Neutrophil (primary cell): ENCODE results near the gene PCSK6.

Experiments used
- H3K27ac ChIP-seq: fragments of 200-600 bp; sonication (generic); 2 replicates; pipeline ENCODE4 v1.5.1; 2016; ENCODE audit warnings: mild to moderate bottlenecking, moderate library complexity
- H3K27me3 ChIP-seq: fragments of 200-600 bp; sonication (generic); 2 replicates; pipeline ENCODE4 v1.6.0; 2016; ENCODE audit warnings: mild to moderate bottlenecking
- H3K36me3 ChIP-seq: fragments of 200-600 bp; sonication (generic); 2 replicates; pipeline ENCODE4 v1.5.1; 2017
- H3K4me1 ChIP-seq, 2 experiments: fragments of 200-600 bp in 1 of 2; sonication (generic) in 1 of 2; 1 replicate in 1 of 2; 2 replicates in 1 of 2; pipeline versions ENCODE4 v1.5.1 to v1.6.1; 2013 to 2016; ENCODE audit warnings: low read depth in 1 of 2, low read length in 1 of 2, mild to moderate bottlenecking in 1 of 2, moderate library complexity in 1 of 2; ENCODE audit not compliant: control insufficient read depth in 1 of 2, insufficient read depth in 1 of 2
- H3K4me3 ChIP-seq, 2 experiments: fragments of 200-600 bp in 1 of 2; sonication (generic) in 1 of 2; 1 replicate in 1 of 2; 2 replicates in 1 of 2; pipeline ENCODE4 v1.5.1; 2013 to 2016; ENCODE audit warnings: low read depth in 1 of 2, low read length in 1 of 2, mild to moderate bottlenecking in 1 of 2, moderate library complexity in 1 of 2
- H3K9me3 ChIP-seq: fragments of 200-600 bp; sonication (generic); 2 replicates; pipeline ENCODE4 v1.5.1; 2016
- TF ChIP-seq, protein P1 (sequence below): fragments of 200-600 bp; sonication (generic); IDR thresholded peaks from 2 replicates; pipeline ENCODE4 v1.5.1; 2016; ENCODE audit warnings: antibody characterized with exemption

PCSK6 gene

DNA sequence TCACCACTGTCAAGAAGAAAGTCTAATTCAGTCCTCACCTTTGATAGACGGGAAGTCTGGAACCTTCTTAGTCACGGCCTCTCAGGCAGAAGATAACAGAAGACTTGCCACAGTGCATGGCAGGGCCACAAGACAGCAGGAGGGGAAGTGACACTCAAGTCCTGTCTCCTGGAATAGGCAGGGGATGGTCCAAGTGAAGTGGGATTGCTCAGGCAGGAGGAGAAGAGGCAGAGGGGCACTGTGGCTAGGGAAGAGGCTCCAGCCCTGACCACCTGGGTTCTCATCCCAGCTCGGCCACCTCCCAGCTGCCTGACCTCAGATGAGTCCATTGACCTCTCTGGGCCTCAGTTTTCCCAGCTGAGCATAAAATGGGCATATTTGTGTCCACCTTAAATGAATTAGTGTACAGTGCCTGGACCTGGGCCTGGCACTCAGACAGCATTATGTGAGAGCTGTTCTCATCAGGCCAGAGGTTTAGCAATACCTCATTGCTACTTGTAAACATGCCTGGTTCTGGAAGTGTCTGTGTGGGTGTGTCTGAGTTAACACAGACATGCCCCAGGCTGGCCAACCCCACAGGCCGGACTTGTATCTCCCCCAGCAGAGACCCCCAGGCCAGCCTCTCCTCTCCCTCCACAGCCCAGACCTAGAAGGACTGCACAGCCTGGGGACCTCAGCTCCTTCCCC, 11.5 kb upstream of the PCSK6 start:
- TF ChIP-seq, protein P1, sequence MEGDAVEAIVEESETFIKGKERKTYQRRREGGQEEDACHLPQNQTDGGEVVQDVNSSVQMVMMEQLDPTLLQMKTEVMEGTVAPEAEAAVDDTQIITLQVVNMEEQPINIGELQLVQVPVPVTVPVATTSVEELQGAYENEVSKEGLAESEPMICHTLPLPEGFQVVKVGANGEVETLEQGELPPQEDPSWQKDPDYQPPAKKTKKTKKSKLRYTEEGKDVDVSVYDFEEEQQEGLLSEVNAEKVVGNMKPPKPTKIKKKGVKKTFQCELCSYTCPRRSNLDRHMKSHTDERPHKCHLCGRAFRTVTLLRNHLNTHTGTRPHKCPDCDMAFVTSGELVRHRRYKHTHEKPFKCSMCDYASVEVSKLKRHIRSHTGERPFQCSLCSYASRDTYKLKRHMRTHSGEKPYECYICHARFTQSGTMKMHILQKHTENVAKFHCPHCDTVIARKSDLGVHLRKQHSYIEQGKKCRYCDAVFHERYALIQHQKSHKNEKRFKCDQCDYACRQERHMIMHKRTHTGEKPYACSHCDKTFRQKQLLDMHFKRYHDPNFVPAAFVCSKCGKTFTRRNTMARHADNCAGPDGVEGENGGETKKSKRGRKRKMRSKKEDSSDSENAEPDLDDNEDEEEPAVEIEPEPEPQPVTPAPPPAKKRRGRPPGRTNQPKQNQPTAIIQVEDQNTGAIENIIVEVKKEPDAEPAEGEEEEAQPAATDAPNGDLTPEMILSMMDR = no peak
- no peaks in the 10 kb centered on the region for H3K9me3 ChIP-seq
- H3K27ac ChIP-seq = no peak overlapping the region
- no peaks in the 10 kb centered on the region for H3K36me3 ChIP-seq
- no peak overlapping the region for H3K4me3 ChIP-seq
- peaks cover 83% of the 10 kb centered on the region for H3K27me3 ChIP-seq
- no peaks in the 10 kb centered on the region for H3K4me1 ChIP-seq

DNA sequence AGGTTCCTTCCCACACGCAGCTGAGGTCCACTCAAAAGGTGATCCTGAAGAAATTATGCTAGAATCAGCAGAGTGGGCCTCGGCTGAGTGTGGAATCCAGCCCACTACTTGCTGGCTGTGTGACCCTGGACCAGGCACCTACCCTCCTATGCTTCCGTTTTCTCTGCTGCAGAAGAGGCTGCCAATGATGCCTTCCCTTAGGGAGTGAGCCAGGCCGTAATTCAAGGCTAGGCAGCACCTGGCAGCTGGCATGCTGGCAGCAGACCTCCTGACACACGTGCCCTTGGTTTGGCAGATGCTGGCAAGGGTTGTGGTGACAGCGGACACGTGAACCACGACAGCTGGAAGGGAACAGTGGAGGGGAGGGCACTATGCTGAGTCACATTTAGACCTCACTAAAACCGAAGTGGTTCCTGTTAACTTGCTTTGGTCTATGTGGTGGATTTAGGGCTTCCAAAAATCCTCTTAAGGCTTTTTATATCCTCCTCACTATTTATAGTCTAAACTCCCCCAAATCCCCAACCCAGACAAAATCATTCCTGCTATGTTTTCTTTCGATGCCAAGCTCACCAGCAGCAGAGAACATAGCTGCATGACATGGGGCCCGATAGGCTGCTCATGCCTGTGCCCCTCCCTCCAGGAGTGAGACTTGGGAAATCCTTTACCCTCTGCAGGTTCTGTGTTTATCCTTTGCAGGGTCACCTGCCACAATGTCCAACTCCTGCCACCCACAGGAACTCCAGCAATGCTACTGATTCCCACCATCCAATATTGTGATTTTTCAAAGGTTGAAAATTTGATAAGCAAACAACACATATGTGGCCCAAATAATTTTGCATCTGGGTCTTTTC, 10.6 kb upstream of the PCSK6 start:
- Histone ChIP-seq H3K4me3 (no peak overlapping the region), H3K9me3 (no peaks in the 10 kb centered on the region), H3K27ac (no peak overlapping the region), H3K36me3 (no peaks in the 10 kb centered on the region), H3K4me1 (no peaks in the 10 kb centered on the region), H3K27me3 (peaks cover 92% of the 10 kb centered on the region)
- TF ChIP-seq, protein P1 = no peak

DNA sequence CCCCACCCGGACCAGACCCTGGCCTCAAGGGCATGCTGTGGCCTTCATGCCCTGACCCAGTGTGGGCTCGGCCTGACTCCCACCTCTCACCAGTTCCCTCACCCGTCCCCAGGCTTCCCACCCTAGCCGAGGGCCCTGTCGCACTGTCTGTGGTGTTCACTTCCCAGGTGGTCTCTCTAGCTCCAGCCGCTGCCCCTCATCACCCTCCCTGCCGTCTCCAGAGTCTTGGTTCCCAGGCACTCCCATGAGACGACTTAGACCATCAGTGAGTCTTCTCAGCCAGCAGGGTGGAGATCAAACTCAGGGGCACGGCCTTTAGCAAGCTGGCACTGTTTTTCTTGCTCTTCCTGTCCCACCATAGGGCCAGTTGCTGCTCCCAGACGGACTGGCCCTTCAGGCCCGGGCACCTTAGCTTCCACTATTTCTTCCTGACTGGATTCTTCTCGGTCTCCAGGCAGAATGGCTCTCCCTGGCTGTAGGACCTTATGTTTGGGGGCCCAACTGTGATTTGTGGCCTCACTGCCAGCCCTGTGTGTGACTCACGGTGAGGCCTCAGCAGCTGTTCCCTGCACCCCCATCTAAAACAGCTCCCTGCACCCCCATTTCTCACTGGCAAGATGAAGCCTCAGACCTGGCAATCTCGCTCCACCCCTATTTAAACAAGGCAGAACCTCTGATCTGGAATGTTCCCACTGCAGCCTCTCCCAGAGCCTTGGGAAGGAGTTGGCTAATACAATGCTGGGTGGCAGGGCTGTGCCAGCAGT, 9.4 kb upstream of the PCSK6 start:
- Histone ChIP-seq H3K36me3 (no peaks in the 10 kb centered on the region), H3K27ac (no peak overlapping the region), H3K27me3 (peaks cover 96% of the 10 kb centered on the region), H3K9me3 (no peaks in the 10 kb centered on the region), H3K4me1 (no peaks in the 10 kb centered on the region), H3K4me3 (no peak overlapping the region)
- TF ChIP-seq, protein P1 = no peak

DNA sequence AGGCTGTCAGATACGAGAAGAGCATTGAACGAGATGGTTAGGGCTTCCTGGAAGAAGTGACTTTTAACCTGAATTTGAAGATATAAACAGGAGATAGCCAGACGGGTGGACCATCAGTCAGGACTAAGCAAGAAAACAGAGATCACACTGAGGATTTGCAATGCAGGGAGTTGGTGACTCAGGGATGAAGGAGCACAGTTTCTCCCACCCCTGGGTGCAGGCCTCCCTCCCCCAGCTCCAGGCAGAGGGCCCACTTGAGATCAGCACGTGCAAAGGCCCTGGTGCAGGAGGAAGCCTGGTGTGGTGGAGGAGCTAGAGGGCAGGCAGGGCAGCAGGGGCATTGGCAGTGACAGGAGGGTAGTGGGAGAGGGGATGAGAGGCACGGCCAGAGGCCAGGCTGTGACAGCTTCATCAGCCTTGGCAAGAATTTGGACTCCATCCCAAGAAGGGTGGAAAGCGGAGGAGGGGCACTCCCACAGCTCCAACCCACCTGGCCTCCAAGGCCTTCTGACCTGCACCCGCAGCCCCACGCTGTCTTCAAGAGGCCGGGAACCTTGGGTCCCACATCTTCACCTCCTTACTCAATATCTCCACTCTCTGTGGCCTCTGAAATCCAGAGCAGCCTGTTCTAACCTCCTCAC, 8.7 kb upstream of the PCSK6 start:
- TF ChIP-seq, protein P1 = no peak
- Histone ChIP-seq H3K27me3 (peaks cover 99% of the 10 kb centered on the region), H3K4me3 (no peak overlapping the region), H3K9me3 (no peaks in the 10 kb centered on the region), H3K4me1 (no peaks in the 10 kb centered on the region), H3K36me3 (no peaks in the 10 kb centered on the region), H3K27ac (no peak overlapping the region)

DNA sequence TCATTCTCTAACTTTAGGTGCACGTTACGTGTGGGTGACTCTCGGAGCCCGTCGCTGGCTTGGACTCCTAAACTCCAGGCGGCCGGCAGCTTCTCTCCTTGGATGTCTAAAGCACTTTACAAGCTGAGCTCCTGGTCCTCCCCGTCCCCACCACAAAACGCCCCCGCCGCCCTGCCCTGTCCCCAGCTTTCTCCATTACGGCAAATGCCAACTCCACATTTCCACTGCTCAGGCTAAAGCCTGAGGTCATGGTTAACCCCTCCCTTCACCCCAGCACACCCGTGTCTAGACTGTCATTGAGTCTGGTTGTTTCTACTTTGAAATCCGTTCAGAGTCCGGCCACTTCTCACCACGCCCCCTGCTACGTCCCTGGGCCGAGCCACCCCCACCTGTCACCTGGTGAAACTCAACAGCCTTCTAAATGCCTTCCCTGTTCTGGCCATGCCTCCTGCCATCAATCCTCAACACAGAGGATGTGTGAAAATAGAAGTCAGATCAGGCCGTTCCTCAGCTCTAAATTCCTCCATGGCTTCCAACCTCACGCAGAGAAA, 8.1 kb upstream of the PCSK6 start:
- Histone ChIP-seq H3K27ac (no peak overlapping the region), H3K4me1 (no peaks in the 10 kb centered on the region), H3K4me3 (no peak overlapping the region), H3K27me3 (peaks cover 99% of the 10 kb centered on the region), H3K36me3 (no peaks in the 10 kb centered on the region), H3K9me3 (no peaks in the 10 kb centered on the region)
- TF ChIP-seq, protein P1 = no peak
